Mucosa of descending colon (tissue), 3 donors: ENCODE measurements around the gene PRKAA2. TPM values are rescaled to one million over a fixed set of nuclear protein-coding genes. Genes with fewer than 3 reads are reported as not detected.

Experiments
- ATAC-seq: fragments of 200-7000 bp; cut with Tn5 transposase; one replicate; pipeline ENCODE4 v1.9.1; 2020; ENCODE audit warnings: mild to moderate bottlenecking, moderate library complexity
- DNase-seq, 3 donors: peaks; one replicate each; pipeline ENCODE4 v3.0.0-alpha.2; 2020
- H3K36me3 ChIP-seq: fragments of 200-600 bp; one replicate; pipeline ENCODE4 v1.8.0; 2021; ENCODE audit warnings: low read depth, mild to moderate bottlenecking
- H3K4me1 ChIP-seq: fragments of 200-600 bp; one replicate; pipeline ENCODE4 v1.8.0; 2021; ENCODE audit warnings: low read depth, mild to moderate bottlenecking
- H3K4me3 ChIP-seq: fragments of 200-600 bp; one replicate; pipeline ENCODE4 v1.8.0; 2021; ENCODE audit warnings: mild to moderate bottlenecking
- H3K9me3 ChIP-seq: fragments of 200-600 bp; one replicate; pipeline ENCODE4 v1.8.0; 2021; ENCODE audit warnings: mild to moderate bottlenecking
- intact Hi-C, 2 donors: fragments of 100-400 bp; cut with DNase I in 1 of 2; cut with micrococcal nuclease in 1 of 2; formaldehyde crosslinking; loops; one replicate each; pipeline versions ENCODE4 v1.11.0 to v1.11.1; 2022; cut with DNase I, micrococcal nuclease
- total RNA-seq, 3 donors: library from RNA; stranded (reverse); fragmentation: NEBNext Ultra II Directional in 2 of 3; extraction: Animal tissue kit (Norgen Biotek cat#: 25700) in 2 of 3; gene quantifications; one replicate each; pipeline versions ENCODE4 v1.2.1 to v1.2.4, GENCODE V29; 2021 to 2023
- TF ChIP-seq, protein P1 (sequence below): fragments of 200-600 bp; IDR thresholded peaks from one replicate; pipeline ENCODE4 v1.8.0; 2022; ENCODE audit warnings: antibody characterized with exemption, mild to moderate bottlenecking
- donor health status: DM: no; HTN: no; CAD: no; lungs with moderate emphysema.
- donor health status: DM: no; HTN: no; CAD: no.
- donor health status: DM: no; HTN: yes; CAD: no.

The PRKAA2 gene
- total RNA-seq, 3 donors from 2014 or later, result 2.4 to 19.2 (median 3.1) TPM

GRCh38 chr1:56655991-56656613 is 11.0 kb downstream of the PRKAA2 start:
- Histone ChIP-seq H3K9me3 (peaks cover 12% of the 10 kb centered on the region), H3K4me3 (no peak overlapping the region), H3K36me3 (no peaks in the 10 kb centered on the region), H3K4me1 (no peaks in the 10 kb centered on the region)
- no peak for ATAC-seq
- DNase-seq, result no peak
- TF ChIP-seq, protein P1, sequence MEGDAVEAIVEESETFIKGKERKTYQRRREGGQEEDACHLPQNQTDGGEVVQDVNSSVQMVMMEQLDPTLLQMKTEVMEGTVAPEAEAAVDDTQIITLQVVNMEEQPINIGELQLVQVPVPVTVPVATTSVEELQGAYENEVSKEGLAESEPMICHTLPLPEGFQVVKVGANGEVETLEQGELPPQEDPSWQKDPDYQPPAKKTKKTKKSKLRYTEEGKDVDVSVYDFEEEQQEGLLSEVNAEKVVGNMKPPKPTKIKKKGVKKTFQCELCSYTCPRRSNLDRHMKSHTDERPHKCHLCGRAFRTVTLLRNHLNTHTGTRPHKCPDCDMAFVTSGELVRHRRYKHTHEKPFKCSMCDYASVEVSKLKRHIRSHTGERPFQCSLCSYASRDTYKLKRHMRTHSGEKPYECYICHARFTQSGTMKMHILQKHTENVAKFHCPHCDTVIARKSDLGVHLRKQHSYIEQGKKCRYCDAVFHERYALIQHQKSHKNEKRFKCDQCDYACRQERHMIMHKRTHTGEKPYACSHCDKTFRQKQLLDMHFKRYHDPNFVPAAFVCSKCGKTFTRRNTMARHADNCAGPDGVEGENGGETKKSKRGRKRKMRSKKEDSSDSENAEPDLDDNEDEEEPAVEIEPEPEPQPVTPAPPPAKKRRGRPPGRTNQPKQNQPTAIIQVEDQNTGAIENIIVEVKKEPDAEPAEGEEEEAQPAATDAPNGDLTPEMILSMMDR, result no peak
- intact Hi-C loops, result no loop called here

DNA sequence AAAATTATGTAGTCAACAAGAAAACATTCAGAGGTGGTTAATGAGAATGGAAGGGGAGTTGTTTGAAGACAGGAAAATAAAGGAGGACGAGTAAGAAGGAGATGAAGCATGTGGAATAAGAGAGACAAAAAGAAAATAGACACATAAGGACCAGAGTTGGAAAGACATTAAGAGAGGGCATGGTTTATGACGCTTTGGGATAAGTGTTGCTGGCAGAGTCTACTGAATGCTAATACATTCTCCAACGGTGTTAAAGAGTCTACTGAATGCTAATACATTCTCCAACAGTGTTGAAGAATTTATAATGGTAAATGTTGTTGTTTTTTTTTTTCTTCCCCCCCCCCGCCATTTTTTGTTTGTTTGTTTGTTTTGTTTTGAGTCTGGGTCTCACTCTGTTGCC is 13.1 kb downstream of the PRKAA2 start:
- Histone ChIP-seq H3K4me3 (no peak overlapping the region), H3K36me3 (no peaks in the 10 kb centered on the region), H3K9me3 (peaks cover 12% of the 10 kb centered on the region), H3K4me1 (no peaks in the 10 kb centered on the region)
- no peak for DNase-seq
- TF ChIP-seq, protein P1, result no peak
- no peak for ATAC-seq
- intact Hi-C loops, result no loop called here

GRCh38 chr1:56660293-56660692 is 15.2 kb downstream of the PRKAA2 start:
- TF ChIP-seq, protein P1, result no peak
- DNase-seq (no peak), ATAC-seq (no peak)
- no peak overlapping the region for H3K4me3 ChIP-seq
- H3K4me1 ChIP-seq, result no peaks in the 10 kb centered on the region
- no peaks in the 10 kb centered on the region for H3K36me3 ChIP-seq
- peaks cover 12% of the 10 kb centered on the region for H3K9me3 ChIP-seq
- intact Hi-C loops, result no loop called here

DNA sequence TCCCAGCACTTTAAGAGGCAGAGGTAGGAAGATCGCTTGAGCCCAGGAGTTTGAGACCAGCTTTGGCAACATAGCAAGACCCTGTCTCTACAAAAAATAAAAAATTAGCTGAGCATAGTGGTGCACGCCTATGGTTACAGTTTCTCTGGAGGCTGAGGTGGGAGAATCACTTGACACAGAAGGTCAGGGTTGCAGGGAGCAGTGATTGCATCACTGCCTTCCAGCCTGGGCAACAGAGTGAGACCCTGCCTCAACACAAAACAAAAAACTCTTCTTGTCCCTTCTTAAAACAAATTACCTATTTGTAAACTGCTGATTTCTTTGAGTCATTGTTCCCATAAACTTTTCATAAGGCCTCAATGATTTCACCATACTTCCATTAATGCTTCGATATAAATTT is 18.7 kb downstream of the PRKAA2 start:
- Histone ChIP-seq H3K9me3 (no peaks in the 10 kb centered on the region), H3K36me3 (no peaks in the 10 kb centered on the region), H3K4me1 (no peaks in the 10 kb centered on the region), H3K4me3 (no peak overlapping the region)
- no peak for DNase-seq
- no peak for ATAC-seq
- TF ChIP-seq, protein P1, result no peak
- intact Hi-C loops, result no loop called here

GRCh38 chr1:56665384-56665783 is 20.3 kb downstream of the PRKAA2 start:
- TF ChIP-seq, protein P1, result no peak
- ATAC-seq, result no peak
- DNase-seq, result no peak
- Histone ChIP-seq H3K4me3 (no peak overlapping the region), H3K4me1 (no peaks in the 10 kb centered on the region), H3K9me3 (no peaks in the 10 kb centered on the region), H3K36me3 (no peaks in the 10 kb centered on the region)
- intact Hi-C loops, result no loop called here
